ENCODE results near the gene HGD. TPM values are rescaled to one million over a fixed set of nuclear protein-coding genes. Genes with fewer than 3 reads are reported as not detected.

The HGD gene
- total and polyA plus RNA-seq, 10 of the 15 experiments (the other 5 are each of a cell fraction or from before 2014, with no cell fraction given) = 0.18 to 0.81 (median 0.40) TPM; not detected in 6

DNA sequence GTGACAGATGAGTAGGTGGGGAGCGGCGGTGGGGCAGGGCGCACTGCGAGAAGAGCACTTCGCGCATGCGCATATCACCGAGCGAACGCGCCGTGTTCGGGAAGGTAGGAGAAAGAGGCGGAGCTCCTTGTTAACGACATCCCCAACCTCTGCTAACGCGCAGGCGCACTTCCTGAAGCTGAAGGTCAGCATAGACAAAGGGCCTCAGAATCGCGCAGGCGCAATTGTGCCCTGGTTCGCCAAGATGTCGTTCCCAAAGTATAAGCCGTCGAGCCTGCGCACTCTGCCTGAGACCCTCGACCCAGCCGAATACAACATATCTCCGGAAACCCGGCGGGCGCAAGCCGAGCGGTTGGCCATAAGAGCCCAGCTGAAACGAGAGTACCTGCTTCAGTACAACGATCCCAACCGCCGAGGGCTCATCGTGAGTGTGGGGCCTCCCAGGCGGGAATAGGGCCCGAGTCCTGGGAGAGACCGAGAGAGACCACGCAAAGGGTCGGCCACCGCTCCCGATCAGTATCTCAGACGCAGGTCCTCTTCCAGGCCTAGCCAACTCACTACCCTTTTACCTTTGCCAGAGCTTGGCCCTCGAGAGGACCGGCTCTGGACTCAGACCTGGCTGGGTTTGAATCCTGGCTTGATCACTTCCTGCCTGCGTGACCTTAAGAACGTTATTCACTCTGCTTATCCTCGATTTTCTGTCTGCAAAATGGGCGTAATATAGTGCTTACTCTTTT, 85.8 kb downstream of the HGD start, which contains the start of gene NDUFB4:
Gene NDUFB4 (plus strand): TSS at position 221 of the 737 bp plus-strand sequence. CDS start 24 bp downstream, at position 245.
- Histone ChIP-seq H3K4me1 (ENCODE audit: control insufficient read depth, insufficient read depth, low read length) (no peaks in the 10 kb centered on the region; the same call in 1 of the 2 replicates), H3K4me2 (ENCODE audit: control insufficient read depth, insufficient read depth) (peak within 1 kb of the TSS; percentile 88), H3K79me2 (ENCODE audit: control insufficient read depth, insufficient read depth, low read length) (peaks cover 38% of the 10 kb centered on the region), H3K27ac (ENCODE audit: control insufficient read depth, insufficient read depth) (peak within 1 kb of the TSS; percentile 97), H3K9me3 (replicated peaks; ENCODE audit: control insufficient read depth, insufficient read depth, low read length) (no peaks in the 10 kb centered on the region), H3K9ac (ENCODE audit: control insufficient read depth, insufficient read depth, low read length) (peak within 1 kb of the TSS; percentile 93), H3K4me3 (peak within 1 kb of the TSS; percentile 98), H3K27me3 (replicated peaks in 1 of 2; ENCODE audit: control insufficient read depth in 2 of 2, insufficient read depth in 2 of 2, low read length in 1 of 2) (no peaks in the 10 kb centered on the region), H2AFZ (ENCODE audit: control insufficient read depth, low read depth, low read length) (peak within 1 kb of the TSS; percentile 98), H4K20me1 (ENCODE audit: control insufficient read depth, insufficient read depth) (no peaks in the 10 kb centered on the region; the same call in 1 of the 2 replicates), H3K36me3 (ENCODE audit: control insufficient read depth in 2 of 2, insufficient read depth in 2 of 2, low read length in 1 of 2) (peaks cover 0 to 8% of the 10 kb centered on the region in 2 experiments; a peak in 3 of 4 replicates)
- ATAC-seq = peak; percentile 96
- ChIA-PET SMC1A (ENCODE audit: uncharacterized antibody, unreplicated experiment) (interaction anchor here (0.7 to 5.4 kb wide), 19 partner anchors 9 to 197 kb away, joined by 3 to 32 read pairs (median 7); partner anchors contain the start of genes GTF2E1 and RABL3), POLR2A (interaction anchor here (0.6 to 4.3 kb wide), 16 partner anchors 8 to 1788 kb away, joined by 3 to 23 read pairs (median 3); partner anchors contain the start of genes GTF2E1, LRRC58 and RABL3), RAD21 (ENCODE audit: unreplicated experiment) (interaction anchor here (0.8 to 2.9 kb wide), 24 partner anchors 9 to 501 kb away, joined by 3 to 15 read pairs (median 4); partner anchors contain the start of genes GTF2E1 and RABL3), CTCF (interaction anchor here (0.7 to 4.0 kb wide), 18 partner anchors 9 to 198 kb away, joined by 3 to 23 read pairs (median 3); no protein-coding TSS in a partner anchor)
- in situ Hi-C loops (cut with MboI) (loop anchor here (10.0 kb wide), 1 partner anchor 199 kb away; no protein-coding TSS in a partner anchor), intact Hi-C loops (cut with micrococcal nuclease; ENCODE audit: unreplicated experiment) (loop anchor here (2.0 to 10.0 kb wide), 3 partner anchors 91 to 189 kb away; partner anchors contain the start of genes GTF2E1 and RABL3)
- DNase-seq (ENCODE audit: low read depth, low spot score) = peak; percentile 98
- FAIRE-seq = peak; percentile 97
- BruUV-seq (replicated peaks) = TSS peak; percentile 81
- under 1% methylated on average over 53 of the region's 53 CpGs for WGBS (ENCODE audit: insufficient coverage, insufficient replicate concordance, low lambda C conversion rate, missing lambda C conversion rate)
- TF ChIP-seq FOXM1 (IDR thresholded peaks at IDR 0.05; ENCODE audit: low read depth, low read length) = no peak
- TF ChIP-seq, protein P1, sequence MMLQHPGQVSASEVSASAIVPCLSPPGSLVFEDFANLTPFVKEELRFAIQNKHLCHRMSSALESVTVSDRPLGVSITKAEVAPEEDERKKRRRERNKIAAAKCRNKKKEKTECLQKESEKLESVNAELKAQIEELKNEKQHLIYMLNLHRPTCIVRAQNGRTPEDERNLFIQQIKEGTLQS (IDR thresholded peaks at IDR 0.05; ENCODE audit: borderline replicate concordance, extremely low read depth, low read depth, low read length) = no peak
- TF ChIP-seq MYC (IDR thresholded peaks at IDR 0.05; ENCODE audit: insufficient read depth, insufficient read length, insufficient replicate concordance, low read length, severe bottlenecking) = no peak
- TF ChIP-seq, protein P2, sequence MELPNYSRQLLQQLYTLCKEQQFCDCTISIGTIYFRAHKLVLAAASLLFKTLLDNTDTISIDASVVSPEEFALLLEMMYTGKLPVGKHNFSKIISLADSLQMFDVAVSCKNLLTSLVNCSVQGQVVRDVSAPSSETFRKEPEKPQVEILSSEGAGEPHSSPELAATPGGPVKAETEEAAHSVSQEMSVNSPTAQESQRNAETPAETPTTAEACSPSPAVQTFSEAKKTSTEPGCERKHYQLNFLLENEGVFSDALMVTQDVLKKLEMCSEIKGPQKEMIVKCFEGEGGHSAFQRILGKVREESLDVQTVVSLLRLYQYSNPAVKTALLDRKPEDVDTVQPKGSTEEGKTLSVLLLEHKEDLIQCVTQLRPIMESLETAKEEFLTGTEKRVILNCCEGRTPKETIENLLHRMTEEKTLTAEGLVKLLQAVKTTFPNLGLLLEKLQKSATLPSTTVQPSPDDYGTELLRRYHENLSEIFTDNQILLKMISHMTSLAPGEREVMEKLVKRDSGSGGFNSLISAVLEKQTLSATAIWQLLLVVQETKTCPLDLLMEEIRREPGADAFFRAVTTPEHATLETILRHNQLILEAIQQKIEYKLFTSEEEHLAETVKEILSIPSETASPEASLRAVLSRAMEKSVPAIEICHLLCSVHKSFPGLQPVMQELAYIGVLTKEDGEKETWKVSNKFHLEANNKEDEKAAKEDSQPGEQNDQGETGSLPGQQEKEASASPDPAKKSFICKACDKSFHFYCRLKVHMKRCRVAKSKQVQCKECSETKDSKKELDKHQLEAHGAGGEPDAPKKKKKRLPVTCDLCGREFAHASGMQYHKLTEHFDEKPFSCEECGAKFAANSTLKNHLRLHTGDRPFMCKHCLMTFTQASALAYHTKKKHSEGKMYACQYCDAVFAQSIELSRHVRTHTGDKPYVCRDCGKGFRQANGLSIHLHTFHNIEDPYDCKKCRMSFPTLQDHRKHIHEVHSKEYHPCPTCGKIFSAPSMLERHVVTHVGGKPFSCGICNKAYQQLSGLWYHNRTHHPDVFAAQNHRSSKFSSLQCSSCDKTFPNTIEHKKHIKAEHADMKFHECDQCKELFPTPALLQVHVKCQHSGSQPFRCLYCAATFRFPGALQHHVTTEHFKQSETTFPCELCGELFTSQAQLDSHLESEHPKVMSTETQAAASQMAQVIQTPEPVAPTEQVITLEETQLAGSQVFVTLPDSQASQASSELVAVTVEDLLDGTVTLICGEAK (IDR thresholded peaks at IDR 0.05; ENCODE audit: borderline replicate concordance) = peak; percentile 41; the same call in 1 of the 2 replicates
- TF ChIP-seq, protein P3, sequence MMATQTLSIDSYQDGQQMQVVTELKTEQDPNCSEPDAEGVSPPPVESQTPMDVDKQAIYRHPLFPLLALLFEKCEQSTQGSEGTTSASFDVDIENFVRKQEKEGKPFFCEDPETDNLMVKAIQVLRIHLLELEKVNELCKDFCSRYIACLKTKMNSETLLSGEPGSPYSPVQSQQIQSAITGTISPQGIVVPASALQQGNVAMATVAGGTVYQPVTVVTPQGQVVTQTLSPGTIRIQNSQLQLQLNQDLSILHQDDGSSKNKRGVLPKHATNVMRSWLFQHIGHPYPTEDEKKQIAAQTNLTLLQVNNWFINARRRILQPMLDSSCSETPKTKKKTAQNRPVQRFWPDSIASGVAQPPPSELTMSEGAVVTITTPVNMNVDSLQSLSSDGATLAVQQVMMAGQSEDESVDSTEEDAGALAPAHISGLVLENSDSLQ (IDR thresholded peaks at IDR 0.05) = peak; percentile 64
- no peak for TF ChIP-seq RELA (IDR thresholded peaks at IDR 0.05; ENCODE audit: borderline replicate concordance, partially characterized antibody)
- TF ChIP-seq TAF1 (IDR thresholded peaks at IDR 0.05; ENCODE audit: borderline replicate concordance, low read depth, low read length) = peak; percentile 68
- TF ChIP-seq, protein P4, sequence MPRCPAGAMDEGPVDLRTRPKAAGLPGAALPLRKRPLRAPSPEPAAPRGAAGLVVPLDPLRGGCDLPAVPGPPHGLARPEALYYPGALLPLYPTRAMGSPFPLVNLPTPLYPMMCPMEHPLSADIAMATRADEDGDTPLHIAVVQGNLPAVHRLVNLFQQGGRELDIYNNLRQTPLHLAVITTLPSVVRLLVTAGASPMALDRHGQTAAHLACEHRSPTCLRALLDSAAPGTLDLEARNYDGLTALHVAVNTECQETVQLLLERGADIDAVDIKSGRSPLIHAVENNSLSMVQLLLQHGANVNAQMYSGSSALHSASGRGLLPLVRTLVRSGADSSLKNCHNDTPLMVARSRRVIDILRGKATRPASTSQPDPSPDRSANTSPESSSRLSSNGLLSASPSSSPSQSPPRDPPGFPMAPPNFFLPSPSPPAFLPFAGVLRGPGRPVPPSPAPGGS (IDR thresholded peaks at IDR 0.05; ENCODE audit: borderline replicate concordance, insufficient read depth, low read depth, low read length, poor library complexity, severe bottlenecking) = no peak
- TF ChIP-seq NR2F1 (conservative IDR thresholded peaks at IDR 0.05) = peak; percentile 37; the same call in 1 of the 2 replicates
- TF ChIP-seq NR2C1 (IDR thresholded peaks at IDR 0.05) = peak; percentile 33; the same call in 1 of the 2 replicates

Measured in GM12878 (cell line).